ENCODE measurements around the gene IVNS1ABP. TPM values are rescaled to one million over a fixed set of nuclear protein-coding genes. Genes with fewer than 3 reads are reported as not detected.

The IVNS1ABP gene
- total RNA-seq, 2 experiments from 2014 or later: 133 to 134 TPM

Other genes with a start within 250 kb of the IVNS1ABP start
- gene TRMT1L, start 160.3 kb downstream of the IVNS1ABP start, total RNA-seq: 10 to 100 TPM; 28.6 to 34.4 TPM
- gene SWT1, start 160.1 kb downstream of the IVNS1ABP start, total RNA-seq: 1 to 10 TPM; 2.3 to 3.0 TPM